ENCODE results near the gene SKI. TPM values are rescaled to one million over a fixed set of nuclear protein-coding genes. Genes with fewer than 3 reads are reported as not detected.

The SKI gene
- total RNA-seq, 1 experiment from 2014 or later: 28.3 TPM

GRCh38 chr1:2267051-2267830 lies 39.1 kb downstream of the SKI start:
- no peaks in the 10 kb centered on the region for H3K9me2 ChIP-seq (replicated peaks; ENCODE audit: low read length)
- no peak overlapping the region for H2AFZ ChIP-seq (ENCODE audit: low read length)
- H3K79me2 ChIP-seq (ENCODE audit: low read length): peaks cover 100% of the 10 kb centered on the region
- H3K4me3 ChIP-seq (ENCODE audit: low read length): no peak overlapping the region
- H3F3A ChIP-seq (ENCODE audit: low read length, unreplicated experiment): no peaks in the 10 kb centered on the region
- CTCF ChIA-PET: no interaction called here
- no peaks in the 10 kb centered on the region for H3K9me3 ChIP-seq (ENCODE audit: low read length)
- BruUV-seq (replicated peaks): no TSS peak
- no peaks in the 10 kb centered on the region for H3K4me1 ChIP-seq (ENCODE audit: insufficient read depth, low read length)
- H3K36me3 ChIP-seq (ENCODE audit: low read depth, low read length): no peaks in the 10 kb centered on the region
- intact Hi-C loops (cut with micrococcal nuclease): no loop called here
- no peaks in the 10 kb centered on the region for H3K27me3 ChIP-seq (ENCODE audit: low read length)
- DNase-seq: no peak
- no peak overlapping the region for H3K27ac ChIP-seq (ENCODE audit: low read length)
- ATAC-seq: no peak
- H4K20me1 ChIP-seq (ENCODE audit: low read length): peaks cover 86% of the 10 kb centered on the region
- TF ChIP-seq EZH2 (IDR thresholded peaks at IDR 0.05; ENCODE audit: low read length, unreplicated experiment) (no peak), CTCF (conservative IDR thresholded peaks at IDR 0.05; ENCODE audit: low read depth, low read length) (no peak), EZH2phosphoT487 (IDR thresholded peaks at IDR 0.05; ENCODE audit: borderline replicate concordance, low read length) (no peak)
- POLR2A ChIA-PET (ENCODE audit: unreplicated experiment): no interaction called here
- H3K9ac ChIP-seq (ENCODE audit: low read length): no peak overlapping the region
- H3K4me2 ChIP-seq (ENCODE audit: low read length): no peak overlapping the region

GRCh38 chr1:2267862-2268261 lies 39.7 kb downstream of the SKI start:
- H3K27me3 ChIP-seq (ENCODE audit: low read length): no peaks in the 10 kb centered on the region
- no TSS peak for BruUV-seq (replicated peaks)
- no peak overlapping the region for H2AFZ ChIP-seq (ENCODE audit: low read length)
- H3K4me3 ChIP-seq (ENCODE audit: low read length): no peak overlapping the region
- no peaks in the 10 kb centered on the region for H3F3A ChIP-seq (ENCODE audit: low read length, unreplicated experiment)
- TF ChIP-seq EZH2 (IDR thresholded peaks at IDR 0.05; ENCODE audit: low read length, unreplicated experiment) (no peak), EZH2phosphoT487 (IDR thresholded peaks at IDR 0.05; ENCODE audit: borderline replicate concordance, low read length) (no peak), CTCF (conservative IDR thresholded peaks at IDR 0.05; ENCODE audit: low read depth, low read length) (no peak)
- no peak overlapping the region for H3K4me2 ChIP-seq (ENCODE audit: low read length)
- no peak for ATAC-seq
- H3K36me3 ChIP-seq (ENCODE audit: low read depth, low read length): no peaks in the 10 kb centered on the region
- H3K9me3 ChIP-seq (ENCODE audit: low read length): no peaks in the 10 kb centered on the region
- H4K20me1 ChIP-seq (ENCODE audit: low read length): peaks cover 87% of the 10 kb centered on the region
- intact Hi-C loops (cut with micrococcal nuclease): no loop called here
- H3K4me1 ChIP-seq (ENCODE audit: insufficient read depth, low read length): no peaks in the 10 kb centered on the region
- ChIA-PET POLR2A (ENCODE audit: unreplicated experiment) (no interaction called here), CTCF (no interaction called here)
- no peak overlapping the region for H3K9ac ChIP-seq (ENCODE audit: low read length)
- H3K9me2 ChIP-seq (replicated peaks; ENCODE audit: low read length): no peaks in the 10 kb centered on the region
- DNase-seq: no peak
- H3K27ac ChIP-seq (ENCODE audit: low read length): no peak overlapping the region
- H3K79me2 ChIP-seq (ENCODE audit: low read length): peaks cover 100% of the 10 kb centered on the region

- Histone ChIP-seq H3K27me3 (ENCODE audit: low read length) (no peaks in the 10 kb centered on the region), H4K20me1 (ENCODE audit: low read length) (peaks cover 87% of the 10 kb centered on the region), H3K9me3 (ENCODE audit: low read length) (no peaks in the 10 kb centered on the region), H3K9me2 (replicated peaks; ENCODE audit: low read length) (no peaks in the 10 kb centered on the region), H3F3A (ENCODE audit: low read length, unreplicated experiment) (no peaks in the 10 kb centered on the region), H2AFZ (ENCODE audit: low read length) (no peak overlapping the region), H3K36me3 (ENCODE audit: low read depth, low read length) (no peaks in the 10 kb centered on the region), H3K4me3 (ENCODE audit: low read length) (no peak overlapping the region), H3K27ac (ENCODE audit: low read length) (no peak overlapping the region), H3K79me2 (ENCODE audit: low read length) (peaks cover 100% of the 10 kb centered on the region), H3K4me1 (ENCODE audit: insufficient read depth, low read length) (no peaks in the 10 kb centered on the region), H3K4me2 (ENCODE audit: low read length) (no peak overlapping the region), H3K9ac (ENCODE audit: low read length) (no peak overlapping the region)
- no TSS peak for BruUV-seq (replicated peaks)
- TF ChIP-seq EZH2phosphoT487 (IDR thresholded peaks at IDR 0.05; ENCODE audit: borderline replicate concordance, low read length) (no peak), EZH2 (IDR thresholded peaks at IDR 0.05; ENCODE audit: low read length, unreplicated experiment) (no peak), CTCF (conservative IDR thresholded peaks at IDR 0.05; ENCODE audit: low read depth, low read length) (no peak)
- ChIA-PET POLR2A (ENCODE audit: unreplicated experiment) (no interaction called here), CTCF (no interaction called here)
- intact Hi-C loops (cut with micrococcal nuclease): no loop called here
- DNase-seq: no peak
- no peak for ATAC-seq
Measured at GRCh38 chr1:2268285-2269056, 40.4 kb downstream of the SKI start.
